ENCODE measurements around the gene TBC1D10A.

DNA sequence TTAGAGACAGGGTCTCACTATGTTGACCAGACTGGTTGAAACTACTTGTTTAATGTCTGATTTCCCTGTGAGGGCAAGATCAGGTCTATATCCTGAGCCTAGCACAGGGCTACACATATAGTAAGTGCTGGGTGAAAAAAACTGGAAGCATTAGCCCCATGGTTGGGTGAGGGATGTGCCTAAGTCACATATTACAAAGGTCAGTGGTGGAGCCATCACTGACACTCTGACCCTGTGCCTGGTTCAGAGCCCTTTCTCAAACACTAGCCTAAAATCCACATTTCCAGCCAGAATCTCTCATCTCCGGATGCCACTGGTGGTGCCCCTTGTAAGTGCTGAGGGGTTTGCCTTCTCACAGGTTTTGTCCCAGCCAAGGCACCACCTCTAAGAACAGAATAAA is 9.0 kb downstream of the TBC1D10A start:
- TF ChIP-seq CTCF (IDR thresholded peaks at IDR 0.05) (no peak), POLR2A (IDR thresholded peaks at IDR 0.05) (no peak)
